GM04504 (cell line): ENCODE results near the gene MSRB3.
"Not testable (repeated sequence)": the region's sequence is repeated elsewhere in the genome, so short reads cannot be mapped to it uniquely, and the experiment has no call there.

Experiments
- DNase-seq: peaks from one replicate; pipeline ENCODE4 v3.0.0-alpha.2; 2012; ENCODE audit warnings: low read depth

MSRB3 gene

DNA sequence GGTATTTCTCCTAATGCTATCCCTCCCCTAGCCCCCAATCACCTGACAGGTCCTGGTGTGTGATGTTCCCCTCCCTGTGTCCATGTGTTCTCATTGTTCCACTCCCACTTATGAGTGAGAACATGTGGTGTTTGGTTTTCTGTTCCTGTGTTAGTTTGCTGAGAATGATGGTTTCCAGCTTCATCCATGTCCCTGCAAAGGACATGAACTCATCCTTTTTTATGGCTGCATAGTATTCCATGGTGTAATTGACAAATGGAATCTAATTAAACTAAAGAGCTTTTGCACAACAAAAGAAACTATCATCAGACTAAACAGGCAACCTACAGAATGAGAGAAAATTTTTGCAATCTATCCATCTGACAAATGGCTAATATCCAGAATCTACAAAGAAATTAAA, 178.9 kb downstream of the MSRB3 start:
- not testable (repeated sequence) for DNase-seq

DNA sequence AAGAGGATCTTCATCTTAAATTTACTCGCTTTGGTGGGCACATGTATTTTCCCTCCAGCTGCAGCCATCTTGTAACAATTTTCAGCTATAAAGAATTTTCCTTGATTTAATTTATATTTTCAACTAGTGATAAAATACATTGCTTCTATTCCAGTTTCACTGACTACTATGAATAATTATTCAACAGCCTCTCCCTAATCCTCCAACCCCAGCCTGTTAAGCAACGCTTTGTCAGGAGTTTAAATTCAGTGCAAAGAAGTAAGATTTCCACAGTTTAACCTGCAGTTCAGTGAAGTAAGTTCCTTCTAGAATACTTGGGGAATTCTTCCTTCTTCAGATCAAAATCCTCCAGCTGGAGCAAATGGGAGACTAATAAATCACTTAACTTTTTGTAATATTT, 180.2 kb downstream of the MSRB3 start:
- no peak for DNase-seq

DNA sequence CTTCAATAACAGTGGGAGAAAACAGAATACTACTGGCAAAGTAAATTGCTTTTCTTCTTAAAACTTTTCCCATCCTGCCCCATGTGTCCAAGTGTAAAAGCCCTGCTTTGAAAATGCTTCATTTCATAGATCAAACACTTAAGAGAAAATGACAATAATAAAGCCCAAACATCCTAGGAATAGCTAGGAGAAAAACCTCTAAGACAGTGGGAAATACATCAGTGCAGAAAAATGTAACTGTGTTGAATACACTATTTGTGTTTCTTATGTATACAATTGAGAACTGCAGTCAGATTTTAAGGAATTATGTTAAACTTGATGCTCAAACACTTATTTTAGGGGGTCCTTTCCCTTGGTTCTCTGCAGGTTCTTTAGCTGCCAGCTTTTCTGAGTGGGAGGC, 181.1 kb downstream of the MSRB3 start:
- DNase-seq: no peak

DNA sequence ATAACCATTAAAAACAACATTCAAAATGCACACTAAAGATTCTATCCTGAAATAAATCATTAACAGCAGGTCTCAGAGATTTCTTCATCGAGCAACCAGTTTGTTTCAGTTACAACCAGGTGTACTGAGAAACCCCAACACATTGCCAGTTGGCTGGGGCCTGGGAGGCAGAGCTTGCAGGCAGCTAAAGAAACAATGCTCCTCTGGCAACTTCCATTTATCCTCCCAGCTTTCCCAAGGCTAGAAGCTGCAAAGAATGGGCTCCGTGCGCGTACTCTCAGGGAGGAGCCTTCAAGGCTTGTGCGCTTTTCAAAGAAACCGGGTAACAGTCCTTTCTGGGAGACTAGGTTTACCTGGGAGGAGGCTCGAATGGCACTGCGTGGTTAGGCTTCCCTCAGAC, 181.6 kb downstream of the MSRB3 start:
- DNase-seq: no peak

DNA sequence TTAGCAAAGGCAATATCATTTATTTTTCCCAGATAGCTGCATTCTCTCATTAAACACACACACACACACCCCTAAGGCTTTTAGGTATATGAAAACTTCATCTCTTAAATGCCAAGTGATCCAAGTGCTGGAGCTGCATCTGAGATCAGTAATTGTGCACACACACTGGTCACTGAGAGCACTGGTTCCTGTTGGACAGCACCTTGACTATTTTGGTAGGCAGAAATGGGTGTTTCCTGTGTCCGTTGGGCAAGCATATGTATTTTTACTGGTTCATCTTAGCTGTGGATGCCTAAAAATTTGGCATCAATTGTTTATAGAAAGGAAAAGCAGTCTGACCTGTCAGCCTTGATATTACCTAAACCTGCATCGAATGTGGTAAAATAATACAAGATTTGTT, 182.5 kb downstream of the MSRB3 start:
- DNase-seq: no peak

DNA sequence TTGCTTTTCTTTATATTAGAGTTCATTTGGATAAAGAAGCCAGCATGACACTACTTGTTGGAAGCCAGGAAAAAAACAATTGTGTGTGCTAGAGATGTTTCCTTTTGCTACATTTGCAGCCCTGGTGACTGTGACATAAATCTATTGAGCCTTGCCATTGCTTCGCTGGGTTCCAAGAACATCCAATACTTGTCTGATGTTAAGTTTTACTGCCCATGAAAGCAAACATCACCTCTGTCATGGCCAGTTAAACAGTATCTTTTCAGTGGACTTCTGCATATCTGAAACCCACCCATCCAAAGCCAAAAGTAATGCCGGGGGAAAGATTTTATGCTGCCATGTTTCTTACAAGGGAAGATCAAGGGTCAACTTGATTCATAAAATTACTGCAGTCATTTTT, 184.0 kb downstream of the MSRB3 start:
- no peak for DNase-seq

DNA sequence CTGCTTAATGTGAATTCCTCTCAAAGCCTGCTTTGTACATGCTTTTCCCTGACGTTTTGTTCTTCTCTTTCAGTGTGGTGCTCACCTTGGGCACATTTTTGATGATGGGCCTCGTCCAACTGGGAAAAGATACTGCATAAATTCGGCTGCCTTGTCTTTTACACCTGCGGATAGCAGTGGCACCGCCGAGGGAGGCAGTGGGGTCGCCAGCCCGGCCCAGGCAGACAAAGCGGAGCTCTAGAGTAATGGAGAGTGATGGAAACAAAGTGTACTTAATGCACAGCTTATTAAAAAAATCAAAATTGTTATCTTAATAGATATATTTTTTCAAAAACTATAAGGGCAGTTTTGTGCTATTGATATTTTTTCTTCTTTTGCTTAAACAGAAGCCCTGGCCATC, 184.6 kb downstream of the MSRB3 start:
- DNase-seq: no peak

DNA sequence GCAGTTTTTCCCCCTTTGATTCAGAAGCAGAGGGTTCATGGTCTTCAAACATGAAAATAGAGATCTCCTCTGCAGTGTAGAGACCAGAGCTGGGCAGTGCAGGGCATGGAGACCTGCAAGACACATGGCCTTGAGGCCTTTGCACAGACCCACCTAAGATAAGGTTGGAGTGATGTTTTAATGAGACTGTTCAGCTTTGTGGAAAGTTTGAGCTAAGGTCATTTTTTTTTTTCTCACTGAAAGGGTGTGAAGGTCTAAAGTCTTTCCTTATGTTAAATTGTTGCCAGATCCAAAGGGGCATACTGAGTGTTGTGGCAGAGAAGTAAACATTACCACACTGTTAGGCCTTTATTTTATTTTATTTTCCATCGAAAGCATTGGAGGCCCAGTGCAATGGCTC, 185.1 kb downstream of the MSRB3 start:
- DNase-seq: no peak

DNA sequence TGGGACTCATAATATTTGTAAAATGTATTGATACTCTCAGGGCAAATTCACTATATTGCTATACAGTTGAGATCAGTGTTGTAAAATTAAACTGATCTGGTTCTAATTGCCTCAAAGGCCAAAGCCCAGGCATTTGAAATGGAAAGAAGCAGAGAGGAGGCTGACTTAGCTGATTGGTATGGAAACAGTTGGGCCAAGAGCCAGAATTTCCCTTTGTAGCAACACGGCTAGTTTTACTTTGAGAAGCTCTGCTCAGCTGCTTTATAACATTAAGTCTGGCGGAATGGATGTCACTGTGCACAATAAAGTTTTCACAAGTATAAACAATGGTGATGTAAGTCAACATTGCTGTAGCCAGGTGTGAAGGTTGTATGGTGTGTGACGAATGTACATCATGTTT, 186.4 kb downstream of the MSRB3 start:
- peak; percentile 80 for DNase-seq

DNA sequence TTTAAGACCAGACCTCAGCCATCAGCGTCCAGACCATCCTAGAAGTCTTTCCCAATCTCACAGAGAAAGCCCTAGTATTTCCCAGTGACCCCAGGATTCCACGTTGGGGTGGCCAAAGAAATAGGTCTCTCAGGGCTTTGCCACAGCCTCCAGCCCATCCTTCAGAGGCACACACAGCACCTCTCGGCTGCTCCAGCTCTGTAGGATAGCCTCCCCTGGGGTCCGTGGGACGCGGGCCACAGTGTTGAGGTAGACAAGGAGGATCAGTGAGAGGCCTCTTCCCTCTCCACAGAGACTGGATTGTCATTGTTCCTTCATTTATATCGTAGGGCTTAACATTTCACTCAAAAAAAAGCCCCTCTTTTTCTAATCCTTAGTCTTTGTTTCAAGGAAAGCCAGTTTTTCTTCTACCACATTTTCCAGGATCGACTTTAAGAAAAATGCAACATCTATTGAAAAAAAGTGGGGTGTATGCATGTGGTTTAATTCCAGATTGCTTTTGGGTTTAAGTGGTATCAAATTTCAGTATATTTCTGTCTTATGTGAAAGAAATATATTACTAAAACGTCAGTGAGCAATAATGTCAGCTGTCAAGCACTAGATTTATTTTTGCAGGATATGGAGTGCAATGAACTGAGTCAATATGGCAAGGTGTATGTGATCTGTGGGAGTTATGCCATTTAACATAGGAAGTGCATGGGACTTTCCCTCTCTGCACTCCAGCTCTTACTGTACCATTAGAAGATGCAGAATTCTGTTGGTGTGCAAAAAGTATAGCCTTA, 187.5 kb downstream of the MSRB3 start:
- no peak for DNase-seq

DNA sequence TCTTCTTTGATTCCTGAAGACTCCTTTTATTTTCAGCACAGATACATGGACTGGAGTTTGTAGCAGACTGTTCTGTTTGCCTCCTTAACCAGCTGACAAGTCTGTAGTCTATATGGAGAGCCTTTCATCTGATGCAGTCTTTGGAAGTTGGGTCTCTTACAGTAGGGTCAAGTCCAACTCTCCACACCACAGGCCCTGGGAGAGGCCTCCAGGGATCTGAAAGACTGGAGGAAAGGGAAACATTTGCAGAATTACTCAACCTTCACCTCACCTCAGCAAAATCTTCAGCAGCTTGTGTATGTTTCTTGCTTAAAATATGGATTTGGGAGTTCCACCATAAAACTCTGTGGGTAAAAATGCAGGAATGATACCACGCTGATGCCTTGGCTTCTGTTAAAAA, 188.4 kb downstream of the MSRB3 start:
- DNase-seq: no peak

DNA sequence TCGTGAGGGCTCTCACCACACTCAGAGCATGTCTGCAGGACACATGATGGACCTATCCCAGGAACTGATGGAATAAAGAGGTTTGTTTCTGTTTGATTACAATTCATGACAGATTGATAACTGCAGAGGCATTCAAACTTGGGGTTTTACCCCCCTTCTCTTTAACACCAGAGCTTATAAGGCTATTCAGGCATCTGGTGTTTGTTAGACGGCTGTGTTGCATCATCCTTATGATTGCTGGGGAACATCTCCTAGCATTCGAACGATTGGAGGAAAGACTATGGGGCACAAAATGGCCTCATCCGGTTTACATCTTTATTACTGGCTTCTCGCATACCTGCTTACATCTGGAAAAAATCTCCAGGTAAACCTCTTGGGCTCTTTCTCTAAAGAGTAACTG, 191.8 kb downstream of the MSRB3 start:
- DNase-seq: no peak

DNA sequence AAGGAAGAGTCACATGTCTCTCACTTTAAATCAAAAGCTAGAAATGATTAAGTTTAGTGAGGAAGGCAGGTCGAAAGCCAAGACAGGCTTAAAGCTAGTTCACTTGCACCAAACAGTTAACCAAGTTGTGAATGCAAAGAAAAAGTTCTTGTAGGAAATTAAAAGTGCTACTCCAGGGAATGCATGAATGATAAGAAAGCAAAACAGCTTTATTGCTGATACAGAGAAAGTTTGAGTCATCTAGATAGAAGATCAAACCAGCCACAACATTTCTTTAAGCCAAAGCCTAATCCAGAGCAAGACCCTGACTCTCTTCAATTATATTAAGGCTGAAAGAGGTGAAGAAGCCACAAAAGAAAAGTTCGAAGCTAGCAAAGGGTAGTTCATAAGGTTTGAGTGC, 193.6 kb downstream of the MSRB3 start:
- no peak for DNase-seq

DNA sequence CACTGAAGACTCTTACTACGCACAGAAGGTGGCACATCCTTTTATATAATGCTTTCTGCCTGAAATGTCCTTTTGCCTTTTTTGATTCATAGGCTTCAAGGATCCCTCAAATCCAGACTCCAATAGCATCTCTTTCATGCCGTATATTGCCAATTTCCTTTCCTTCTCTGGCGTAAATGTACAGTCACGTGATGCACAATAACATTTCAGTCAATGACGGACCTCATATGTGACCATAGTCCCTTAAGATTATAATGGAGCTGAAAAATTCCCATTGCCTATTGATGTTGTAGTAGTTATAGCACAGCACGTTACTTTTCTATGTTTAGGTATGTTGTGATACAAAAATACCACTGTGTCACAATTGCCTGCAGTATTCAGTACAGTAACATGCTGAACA, 196.3 kb downstream of the MSRB3 start:
- no peak for DNase-seq

DNA sequence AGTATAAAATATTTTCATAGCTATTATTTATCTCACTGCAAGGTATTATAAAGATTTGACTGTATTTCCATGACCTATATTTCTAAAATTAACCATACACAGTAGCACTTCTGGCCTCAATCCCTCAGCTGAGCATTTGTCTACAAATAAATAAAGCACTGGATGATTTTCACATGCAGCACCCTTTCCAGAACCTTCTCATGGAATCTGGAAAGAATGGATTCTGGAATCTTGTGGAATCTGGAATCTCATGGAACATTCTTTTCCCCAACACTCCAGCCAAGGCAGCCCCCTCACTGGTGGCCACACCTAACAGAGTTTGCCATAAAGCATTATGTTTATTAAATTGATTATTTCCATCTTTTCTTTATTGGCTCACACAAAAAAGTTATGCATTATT, 199.2 kb downstream of the MSRB3 start:
- DNase-seq: no peak

DNA sequence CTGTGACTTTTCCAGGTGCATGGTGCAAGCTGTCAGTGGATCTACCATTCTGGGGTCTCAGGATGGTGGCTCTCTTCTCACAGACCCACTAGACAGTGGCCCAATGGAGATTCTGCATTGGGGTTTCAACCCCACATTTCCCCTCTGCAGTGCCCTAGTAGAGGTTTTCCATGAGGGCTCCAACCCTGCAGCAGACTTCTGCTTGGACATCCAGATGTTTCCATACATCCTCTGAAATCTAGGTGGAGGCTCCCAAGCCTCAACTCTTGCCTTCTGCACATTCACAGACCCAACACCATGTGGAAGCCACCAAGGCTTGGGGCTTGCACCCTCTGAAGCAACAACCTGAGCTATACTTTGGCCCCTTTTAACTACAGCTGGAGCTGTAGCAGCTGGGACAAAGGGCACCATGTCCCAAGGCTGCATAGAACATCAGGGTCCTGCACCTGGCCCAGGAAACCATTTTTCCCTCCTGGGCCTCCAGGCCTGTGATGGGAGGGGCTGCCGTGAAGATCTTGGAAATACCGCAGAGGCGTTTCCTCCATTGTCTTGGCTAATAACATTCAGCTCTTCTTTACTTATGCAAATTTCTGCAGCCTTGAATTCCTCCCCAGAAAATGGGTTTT, 205.5 kb downstream of the MSRB3 start:
- DNase-seq: not testable (repeated sequence)

DNA sequence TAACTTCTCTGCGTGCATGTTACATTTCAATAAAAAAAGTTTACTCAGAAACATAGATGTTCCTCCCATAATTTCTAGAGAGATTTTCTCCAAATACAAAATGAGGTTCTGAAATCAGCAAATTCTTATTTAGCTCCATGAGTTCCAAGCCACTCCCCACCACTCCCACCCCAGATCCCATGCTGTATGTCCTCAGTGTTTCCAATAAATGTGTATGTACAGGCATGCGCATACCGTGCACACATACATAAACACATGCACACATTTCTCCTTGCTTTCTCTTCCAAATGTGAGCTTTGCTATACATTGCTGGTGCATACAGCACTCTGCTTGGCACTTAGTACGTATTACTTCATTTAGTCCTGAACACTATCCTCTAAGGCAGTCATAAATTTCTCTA, 209.7 kb downstream of the MSRB3 start:
- DNase-seq: no peak

DNA sequence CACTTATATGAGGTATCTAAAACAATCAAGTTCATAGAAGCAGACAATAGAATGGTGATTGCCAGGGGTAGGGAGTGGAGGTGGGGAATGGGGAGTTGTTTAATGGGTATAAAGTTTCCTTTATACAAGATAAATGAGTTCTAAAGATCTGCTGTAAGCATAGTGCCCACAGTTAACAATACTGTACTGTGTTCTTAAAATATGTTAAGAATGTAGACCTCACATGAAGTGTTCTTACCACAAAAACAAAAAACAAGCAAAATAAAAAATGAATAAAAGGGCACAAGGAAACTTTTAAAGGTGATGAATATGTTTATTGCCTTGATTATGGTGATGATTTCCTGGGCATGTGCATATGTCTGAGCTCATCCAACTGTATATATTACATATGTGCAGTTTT, 211.8 kb downstream of the MSRB3 start:
- no peak for DNase-seq

DNA sequence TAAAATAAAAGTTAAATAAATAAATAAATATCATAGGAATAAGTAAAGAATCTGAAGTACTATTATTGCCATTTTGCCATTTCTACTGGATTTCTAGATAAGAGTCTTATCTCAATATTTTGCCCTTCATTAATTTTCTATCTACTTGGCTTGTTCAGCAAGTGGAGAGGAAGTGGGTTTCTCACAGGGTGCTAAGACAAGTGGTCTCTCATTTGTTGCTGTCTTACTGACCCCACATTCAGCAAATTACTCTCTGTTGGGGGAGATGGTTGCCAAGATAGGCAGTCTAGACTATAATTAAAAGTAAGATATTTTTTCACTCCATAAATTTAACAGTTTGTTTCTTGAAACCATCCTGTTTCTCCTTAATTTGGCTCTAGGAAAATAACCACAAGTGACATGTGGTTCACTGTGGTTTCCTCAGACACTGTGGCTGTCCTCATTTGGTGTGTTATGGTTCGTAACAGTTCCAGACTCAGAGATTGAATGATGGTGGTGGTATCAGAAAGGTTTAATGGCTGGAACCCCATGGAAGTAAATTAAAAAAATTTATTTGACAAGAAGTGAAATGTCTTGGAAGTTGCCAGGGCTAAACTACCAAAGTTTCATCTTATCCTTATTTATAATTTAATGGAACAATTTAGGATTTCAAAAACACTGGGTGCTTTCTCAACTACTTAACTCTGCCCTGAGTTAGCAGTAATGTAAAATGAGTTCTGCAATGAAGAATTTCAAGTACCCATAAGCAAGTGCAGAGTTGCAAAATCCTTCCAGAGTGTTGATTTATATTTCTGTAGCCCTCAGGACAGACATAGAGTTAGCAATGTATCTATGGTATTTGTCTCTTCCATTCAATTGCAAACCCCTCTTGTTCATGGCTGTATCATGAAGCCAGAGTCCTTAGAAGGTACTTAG, 214.8 kb downstream of the MSRB3 start:
- DNase-seq: no peak

DNA sequence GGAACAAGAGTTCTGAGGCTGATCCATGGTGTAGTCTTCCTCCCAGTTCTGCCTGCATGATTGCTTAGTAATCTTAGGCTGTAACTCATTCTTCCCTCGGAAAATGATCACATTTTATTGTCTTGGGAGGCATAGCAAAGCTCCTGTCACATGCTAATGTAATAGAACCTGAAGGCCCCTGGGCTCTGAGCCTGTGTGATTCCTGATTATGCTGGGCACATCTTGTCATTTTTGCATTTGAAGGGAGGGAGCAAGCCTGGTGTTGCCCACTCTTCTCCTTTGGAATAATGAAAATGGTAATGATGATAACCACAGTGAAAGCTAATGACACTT, 215.4 kb downstream of the MSRB3 start:
- DNase-seq: no peak

DNA sequence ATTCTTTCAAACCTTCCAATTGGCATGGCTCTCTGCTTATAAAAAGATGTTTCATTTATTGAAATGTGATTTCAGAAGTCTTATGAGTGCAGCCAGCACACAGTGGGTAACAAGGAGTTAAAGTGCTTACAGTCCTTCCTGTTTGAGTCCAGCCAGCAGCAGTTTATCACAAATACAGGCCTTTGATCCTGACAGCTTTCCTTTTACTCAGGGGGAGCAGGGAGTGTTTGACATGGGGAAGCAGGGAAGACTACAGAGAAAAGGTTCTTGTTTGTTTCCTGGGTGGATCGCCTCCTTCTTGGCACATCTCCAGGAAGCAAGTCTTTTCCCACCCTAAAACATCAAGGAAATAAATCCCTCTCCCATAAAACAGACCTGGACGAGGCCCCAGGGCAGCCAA, 216.1 kb downstream of the MSRB3 start:
- no peak for DNase-seq

DNA sequence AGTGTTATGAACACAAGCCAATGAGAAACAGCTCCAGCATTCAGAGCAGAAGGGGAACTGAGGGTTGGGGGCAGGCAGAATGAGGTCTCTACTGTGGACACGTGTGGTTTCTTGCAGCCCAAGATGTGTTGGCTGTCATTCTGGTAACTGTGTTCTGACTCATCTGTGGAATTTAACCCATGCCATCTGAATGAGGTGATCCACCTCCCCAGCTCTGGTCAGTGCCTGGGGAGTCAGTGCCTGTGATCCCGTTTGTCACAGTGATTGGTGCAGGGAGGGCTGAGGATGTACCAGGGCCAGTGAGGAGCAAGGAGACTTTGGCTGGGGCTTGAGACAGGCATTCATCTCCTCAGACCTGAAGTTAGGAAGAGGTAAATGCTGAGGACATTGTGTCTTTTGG, 216.8 kb downstream of the MSRB3 start:
- DNase-seq: peak; percentile 48

DNA sequence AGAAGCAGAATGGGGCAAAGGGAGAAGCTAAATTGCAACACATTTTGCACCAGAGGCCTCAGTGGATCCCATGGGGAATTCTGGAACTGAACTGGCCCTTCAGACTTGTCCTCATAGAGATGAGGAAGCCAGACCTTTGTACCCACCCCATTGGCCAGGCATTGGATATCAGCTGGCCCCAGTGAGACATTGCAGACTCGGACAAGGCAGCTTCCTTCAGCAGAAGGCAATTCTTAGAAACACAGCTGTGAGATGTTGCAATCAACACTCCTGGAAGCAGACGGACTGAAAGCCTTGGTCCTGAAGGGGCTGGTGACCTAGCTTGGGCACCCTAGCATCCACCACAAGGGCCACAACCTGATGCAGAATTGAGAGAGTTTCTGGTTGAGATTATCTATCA, 218.1 kb downstream of the MSRB3 start:
- no peak for DNase-seq
